GM12892 (cell line): Measurements from ENCODE around the gene IL27RA.

Source experiments
- POLR2A ChIP-seq: IDR thresholded peaks from 2 replicates; pipeline ENCODE4 v1.6.1; 2011; ENCODE audit warnings: low read depth, low read length, control low read depth
- POLR2AphosphoS5 ChIP-seq: IDR thresholded peaks from 2 replicates; pipeline ENCODE4 v1.6.1; 2011; ENCODE audit warnings: low read depth, low read length, control low read depth

- no peak for TF ChIP-seq POLR2AphosphoS5
- no peak for TF ChIP-seq POLR2A
These were observed 48.8 kb upstream of the IL27RA start for GRCh38 chr19:13982773-13983172.
